Adrenal gland (tissue), 12 donors: ENCODE measurements around the gene ABAT. TPM values are rescaled to one million over a fixed set of nuclear protein-coding genes. Genes with fewer than 3 reads are reported as not detected.

Experiments
- DNase-seq, 7 donors: peaks; one replicate each; pipeline ENCODE4 v3.0.0-alpha.2; 2019 to 2020
- H3K27ac ChIP-seq, 5 donors: fragments of 200-600 bp; sonication (generic) in 4 of 5; 1 replicate in 3 of 5; 2 replicates in 2 of 5; pipeline versions ENCODE4 v1.5.1 to v1.8.0; 2016 to 2020; ENCODE audit warnings: mild to moderate bottlenecking in 1 of 5
- H3K27me3 ChIP-seq: fragments of 200-600 bp; 2 replicates; pipeline ENCODE4 v1.8.0; 2021
- H3K36me3 ChIP-seq, 2 donors: fragments of 200-600 bp; replicated peaks in 1 of 2; 1 replicate in 1 of 2; 2 replicates in 1 of 2; pipeline versions ENCODE4 v1.5.1 to v1.8.0; 2018 to 2022
- H3K4me1 ChIP-seq, 2 donors: fragments of 200-600 bp; replicated peaks in 1 of 2; 1 replicate in 1 of 2; 2 replicates in 1 of 2; pipeline versions ENCODE4 v1.5.1 to v1.8.0; 2018 to 2021
- H3K4me3 ChIP-seq, 4 donors: fragments of 200-600 bp; sonication (generic) in 3 of 4; one replicate each; pipeline ENCODE4 v1.5.1; 2016 to 2018
- H3K9me3 ChIP-seq, 3 donors: fragments of 200-600 bp; sonication (generic) in 1 of 3; replicated peaks in 1 of 3; 1 replicate in 2 of 3; 2 replicates in 1 of 3; pipeline versions ENCODE4 v1.5.1 to v1.8.0; 2016 to 2021
- CTCF ChIP-seq, 6 experiments: fragments of 450-650 bp in 4 of 6; fragments of 200-600 bp in 2 of 6; sonication (generic) in 1 of 6; IDR thresholded peaks; 1 replicate in 5 of 6; 2 replicates in 1 of 6; pipeline versions ENCODE4 v1.5.1 to v1.8.0; 2016 to 2021; ENCODE audit warnings: antibody characterized with exemption in 6 of 6, mild to moderate bottlenecking in 2 of 6, moderate library complexity in 1 of 6
- POLR2A ChIP-seq, 2 donors: fragments of 450-650 bp; IDR thresholded peaks; one replicate each; pipeline ENCODE4 v1.6.1; 2017; ENCODE audit warnings: antibody characterized with exemption in 2 of 2, mild to moderate bottlenecking in 2 of 2, moderate library complexity in 1 of 2
- WGBS, 4 donors: extraction: QIAGEN DNeasy Blood & Tissue Kit in 2 of 4; methylation state at CpG; one replicate each; pipeline versions ENCODE4 v1.1.5 to v1.1.7; 2013 to 2017; 5-methylcytosine and 5-hydroxymethylcytosine counted together
- intact Hi-C, 2 donors: fragments of 100-400 bp; cut with DNase I; formaldehyde crosslinking; loops; one replicate each; pipeline versions ENCODE4 v1.14.1 to v1.15.0; 2022 to 2023
- polyA plus RNA-seq, 3 donors: library from polyadenylated mRNA; stranded (reverse); fragments of 200-250 nt in 2 of 3; fragments of 350-450 nt in 1 of 3; fragmentation: Illumina TruSeq in 1 of 3; extraction: RNeasy Lipid Tissue Mini Kit (QIAGEN cat#74804) in 1 of 3; gene quantifications; one replicate each; pipeline ENCODE4 v1.2.3, GENCODE V29; 2013 to 2014
- total RNA-seq, 9 donors: library from RNA; depleted of rRNA in 4 of 9; stranded (reverse); fragments of >200 nt in 4 of 9; fragments of 120-200 nt in 1 of 9; fragmentation: NEBNext Ultra II Directional in 1 of 9; extraction: Animal tissue kit (Norgen Biotek cat#: 25700) in 1 of 9; gene quantifications; one replicate each; pipeline versions ENCODE4 v1.1.0 to v1.2.4, GENCODE V29; 2013 to 2023
- donor health status: healthy with polysubstance abuse.
- donor health status: Bipolar disorder and iron deficiency.
- donor health status: DM: yes; HTN: yes; CAD: no.
- donor health status: DM: no; HTN: no; CAD: no.
- donor health status: DM: no; HTN: no; CAD: no.
- donor health status: DM: yes; HTN: yes; CAD: no.

ABAT gene
- total and polyA plus RNA-seq, 12 donors = 12.1 to 89.2 (median 28.5) TPM

GRCh38 chr16:8721336-8722024, 47.1 kb downstream of the ABAT start:
- intact Hi-C loops = no loop called here
- H3K27me3 ChIP-seq = no peaks in the 10 kb centered on the region
- WGBS, 4 donors = 46 to 61% (median 53%) methylated on average over 13 to 14 of the region's 14 CpGs

GRCh38 chr16:8722025-8722348, 47.6 kb downstream of the ABAT start:
- TF ChIP-seq POLR2A (IDR thresholded peaks at IDR 0.05) (no peak), CTCF (IDR thresholded peaks at IDR 0.05) (no peak)
- peak in 1 of 7 donors; percentile 84 for DNase-seq
- peaks cover 0 to 3% (median 0%) of the 10 kb centered on the region in 3 donors for H3K9me3 ChIP-seq
- no peaks in the 10 kb centered on the region for H3K27me3 ChIP-seq
- intact Hi-C loops = no loop called here
- H3K4me1 ChIP-seq = peaks cover 0 to 16% of the 10 kb centered on the region in 2 donors
- no peaks in the 10 kb centered on the region for H3K36me3 ChIP-seq
- WGBS, 4 donors = 77 to 80% (median 77%) methylated on average over 4 of the region's 4 CpGs
- H3K4me3 ChIP-seq = no peak overlapping the region
- H3K27ac ChIP-seq = peak overlapping the region in 1 of 5 donors; percentile 42

More at GRCh38 chr16:8721336-8722024, 47.1 kb downstream of the ABAT start:
- no peak overlapping the region for H3K4me3 ChIP-seq
- H3K36me3 ChIP-seq = no peaks in the 10 kb centered on the region
- no peak for DNase-seq
- H3K27ac ChIP-seq = peak overlapping the region in 1 of 5 donors; percentile 42
- H3K4me1 ChIP-seq = peaks cover 0 to 16% of the 10 kb centered on the region in 2 donors
- peaks cover 0 to 3% (median 0%) of the 10 kb centered on the region in 3 donors for H3K9me3 ChIP-seq
- TF ChIP-seq POLR2A (IDR thresholded peaks at IDR 0.05) = no peak
- no peak for TF ChIP-seq CTCF (IDR thresholded peaks at IDR 0.05)

GRCh38 chr16:8725513-8726178, 51.2 kb downstream of the ABAT start:
- Histone ChIP-seq H3K27ac (no peak overlapping the region), H3K4me1 (peaks cover 0 to 10% of the 10 kb centered on the region in 2 donors), H3K9me3 (no peaks in the 10 kb centered on the region), H3K4me3 (no peak overlapping the region), H3K36me3 (no peaks in the 10 kb centered on the region), H3K27me3 (no peaks in the 10 kb centered on the region)
- DNase-seq = no peak
- intact Hi-C loops = no loop called here
- 77 to 91% (median 83%) methylated on average over 6 to 7 of the region's 7 CpGs for WGBS, 4 donors
- TF ChIP-seq POLR2A (IDR thresholded peaks at IDR 0.05) = no peak
- TF ChIP-seq CTCF (IDR thresholded peaks at IDR 0.05) = no peak

- TF ChIP-seq CTCF (IDR thresholded peaks at IDR 0.05) (no peak), POLR2A (IDR thresholded peaks at IDR 0.05) (no peak)
- 83 to 91% (median 89%) methylated on average over 9 of the region's 9 CpGs for WGBS, 4 donors
- no peaks in the 10 kb centered on the region for H3K9me3 ChIP-seq
- intact Hi-C loops = no loop called here
- no peak for DNase-seq
- H3K27me3 ChIP-seq = no peaks in the 10 kb centered on the region
- H3K27ac ChIP-seq = no peak overlapping the region
- H3K36me3 ChIP-seq = no peaks in the 10 kb centered on the region
- H3K4me1 ChIP-seq = peaks cover 0 to 6% of the 10 kb centered on the region in 2 donors
- no peak overlapping the region for H3K4me3 ChIP-seq
These were observed 52.9 kb downstream of the ABAT start for GRCh38 chr16:8727131-8727806.
